Activated gamma-delta T cell treated with Interleukin-2 at 50 U/mL for 16 hours (primary cell): ENCODE measurements around the gene ZNF569.
"Not testable (repeated sequence)": the region's sequence is repeated elsewhere in the genome, so short reads cannot be mapped to it uniquely, and the experiment has no call there.

Source experiments
- DNase-seq: peaks from one replicate; pipeline ENCODE4 v3.0.0-alpha.2; 2020

ZNF569 gene

DNA sequence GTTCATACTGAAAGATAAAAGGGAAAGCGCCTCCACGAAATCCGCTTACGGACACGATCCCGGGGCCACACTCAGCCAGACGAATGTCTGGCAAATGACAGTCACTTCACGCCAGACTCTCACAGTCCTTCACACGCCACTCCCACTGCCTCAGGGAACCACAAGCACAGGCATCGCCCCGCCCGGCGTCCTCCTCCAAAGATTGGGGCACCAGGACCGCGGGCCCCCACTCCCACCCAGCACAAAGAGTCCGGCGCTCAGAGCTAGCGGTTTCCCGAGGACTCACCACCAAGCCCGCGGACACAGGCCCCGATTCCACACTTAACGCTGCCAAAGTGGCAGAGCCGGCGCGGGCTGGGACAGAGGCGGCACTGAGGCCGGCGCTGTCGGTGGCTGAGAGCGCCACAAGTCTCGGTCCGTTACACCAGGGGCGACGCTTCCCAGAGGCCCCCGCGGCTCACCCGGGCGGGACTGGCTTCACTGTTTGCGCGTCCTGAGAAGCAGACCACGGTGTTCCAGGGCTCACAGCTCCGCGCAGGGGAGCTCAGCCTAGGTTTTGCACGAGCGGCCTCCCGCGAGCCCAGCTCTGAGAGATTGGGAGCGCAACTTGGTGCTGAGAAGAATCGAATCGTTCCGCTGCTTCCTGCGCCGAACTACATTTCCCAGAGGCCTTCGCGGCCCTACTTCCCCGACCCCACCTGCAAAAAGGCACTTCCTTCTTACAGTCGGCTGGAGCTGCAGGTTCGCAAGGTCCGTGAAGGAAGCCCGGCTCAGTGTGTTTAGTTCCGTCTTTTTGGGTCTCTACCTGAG, at the start of gene ZNF569:
Gene ZNF569, minus strand, starts transcription at position 647 of the 810 bp plus-strand sequence. CDS start 22,523 bp downstream, outside the sequence.
- peak; percentile 86 for DNase-seq

DNA sequence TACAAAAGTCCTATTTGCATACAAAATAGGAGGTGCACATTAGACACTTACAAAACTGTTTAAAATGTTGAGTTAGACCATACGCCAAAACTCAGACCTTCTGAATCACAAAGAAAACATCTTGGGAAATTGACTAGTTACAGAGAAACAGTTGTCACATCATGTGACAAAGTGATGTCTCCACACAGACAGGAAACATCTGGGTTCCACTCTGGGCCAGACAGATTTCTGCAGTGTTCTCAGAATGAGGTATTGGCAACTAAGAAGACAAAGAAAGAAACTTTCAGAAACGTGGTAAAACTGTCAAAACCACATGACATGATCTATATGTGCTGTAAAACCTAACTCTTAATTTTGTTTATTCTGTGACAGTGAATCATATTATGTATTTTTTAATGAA, 46.2 kb upstream of the ZNF569 start:
- no peak for DNase-seq

DNA sequence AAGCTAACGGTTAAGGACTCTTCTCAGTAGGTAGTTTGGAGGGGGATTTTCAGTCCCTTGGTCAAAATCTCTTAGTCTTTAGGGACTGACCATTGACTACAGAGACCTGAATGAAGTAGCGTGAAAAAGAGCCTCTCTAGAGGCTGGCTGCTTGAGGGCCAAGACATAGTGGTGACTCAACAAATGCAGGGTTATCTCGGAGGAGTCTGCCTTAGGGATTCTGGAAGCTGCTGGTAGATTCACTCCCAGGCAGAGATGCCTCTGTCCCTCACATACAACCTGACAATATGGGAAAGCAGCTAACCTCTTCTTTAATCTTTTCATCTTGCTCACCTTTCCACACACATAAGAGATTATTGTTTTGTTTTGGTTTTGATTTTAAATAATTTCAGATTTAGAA, 44.6 kb upstream of the ZNF569 start:
- no peak for DNase-seq

DNA sequence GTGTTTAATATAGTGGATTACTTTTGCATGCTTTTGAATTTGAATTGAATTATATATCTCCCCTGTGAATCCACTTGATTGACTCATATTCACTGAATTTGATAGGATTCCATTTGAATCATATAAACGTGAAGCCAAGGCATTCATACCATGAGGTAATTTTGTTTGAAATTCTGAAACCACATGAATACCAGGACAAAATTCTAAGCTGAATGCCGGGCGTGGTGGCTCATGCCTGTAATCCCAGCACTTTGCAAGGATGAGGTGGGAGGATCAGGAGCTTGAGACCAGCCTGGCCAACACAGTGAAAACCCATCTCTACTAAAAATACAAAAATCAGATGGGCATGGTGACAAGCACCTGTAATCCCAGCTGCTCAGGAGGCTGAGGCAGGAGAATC, 43.9 kb upstream of the ZNF569 start:
- DNase-seq: no peak

DNA sequence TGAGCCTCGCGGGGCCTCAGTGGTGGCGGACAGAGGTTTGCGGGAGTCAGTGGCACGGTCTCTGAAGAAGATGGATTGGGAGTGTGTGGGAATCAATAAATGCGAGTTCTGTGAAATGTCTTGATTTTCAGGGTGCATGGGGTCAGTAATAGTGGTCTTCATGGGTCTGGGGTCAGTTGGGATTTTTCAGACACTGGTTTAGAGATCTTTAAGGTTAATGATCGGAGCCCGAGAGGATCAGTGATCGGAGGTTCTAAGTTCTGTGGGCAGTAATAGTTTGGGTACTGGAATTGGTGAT, 39.9 kb upstream of the ZNF569 start:
- no peak for DNase-seq

DNA sequence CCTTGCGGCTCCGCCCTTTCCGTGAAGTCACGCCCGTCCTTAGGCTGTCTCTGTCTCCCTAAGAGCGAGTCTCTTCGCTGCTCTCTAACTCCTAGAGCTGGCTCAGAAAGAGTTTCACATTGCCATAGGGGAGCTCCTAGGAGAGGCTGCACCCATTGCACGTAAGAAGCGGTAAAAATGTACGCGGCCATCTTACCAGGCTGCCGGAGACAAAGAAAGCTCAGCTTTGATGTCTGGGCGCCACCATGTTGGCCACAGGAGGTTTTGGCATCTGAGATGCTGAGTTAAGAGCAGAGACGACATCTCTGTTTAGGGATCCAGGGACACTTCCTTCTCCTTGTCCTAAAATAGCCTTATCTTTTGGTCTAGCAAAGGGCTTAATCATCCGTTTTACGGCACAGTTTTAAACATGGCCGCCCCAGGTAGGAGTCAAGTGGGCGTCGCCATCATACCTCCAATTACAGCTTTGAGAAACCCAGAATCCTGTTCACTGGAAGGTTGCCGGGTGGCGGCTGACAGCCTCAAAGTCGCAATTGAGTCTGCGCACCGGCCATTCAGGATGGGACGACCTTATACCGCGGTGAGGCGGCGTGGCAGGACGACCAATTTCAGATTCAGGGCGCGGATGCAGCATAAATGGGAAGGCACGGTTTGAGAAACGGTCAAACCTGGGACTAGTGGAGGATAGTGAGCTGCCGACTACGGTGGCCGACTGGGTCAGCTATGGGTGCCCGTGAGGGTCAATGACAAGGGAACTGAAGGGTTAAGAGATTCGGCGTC, 39.3 kb upstream of the ZNF569 start, which contains the start of gene ZNF793:
Gene ZNF793, plus strand, starts transcription at position 553 of the 780 bp plus-strand sequence. CDS start 16,501 bp downstream, outside the sequence.
- peak; percentile 78 for DNase-seq

DNA sequence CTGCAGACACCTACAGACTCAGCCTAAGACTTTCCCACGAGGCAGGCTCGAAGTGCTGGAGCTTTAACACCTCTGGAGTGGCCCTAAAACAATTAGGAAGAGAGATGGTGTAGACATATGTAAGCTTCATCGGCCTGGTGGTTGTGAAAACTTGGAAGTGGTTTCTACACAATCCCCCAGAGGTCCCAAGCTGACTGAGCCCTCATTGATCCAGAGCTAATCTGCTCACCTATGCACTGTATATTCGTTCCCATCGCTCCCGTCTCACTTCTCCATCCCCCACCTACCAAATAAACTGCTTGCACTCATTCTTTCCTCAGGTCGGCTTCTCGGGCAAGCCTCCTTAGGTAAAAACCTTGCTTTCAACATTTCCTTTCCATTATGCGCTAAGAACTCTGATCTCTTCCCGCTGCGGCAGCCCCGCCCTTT, 38.7 kb upstream of the ZNF569 start:
- no peak for DNase-seq

DNA sequence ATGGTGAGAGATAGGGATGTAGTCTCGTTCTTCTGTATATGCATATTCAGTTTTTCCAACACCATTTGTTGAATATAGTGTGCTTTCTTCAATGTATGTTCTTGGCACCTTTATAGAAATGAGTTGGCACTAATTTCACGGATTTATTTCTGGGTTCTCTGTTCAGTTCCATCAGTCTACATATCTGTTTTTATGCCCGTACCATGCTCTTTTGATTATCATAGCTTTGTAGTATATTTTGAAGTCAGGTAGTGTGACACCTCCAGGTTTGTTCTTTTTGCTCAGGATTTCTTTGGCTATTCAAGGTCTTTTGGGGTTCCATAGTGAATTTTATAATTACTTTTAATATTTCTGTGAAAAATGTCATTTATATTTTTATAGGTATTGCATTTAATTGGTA, 25.0 kb upstream of the ZNF569 start:
- DNase-seq: no peak

DNA sequence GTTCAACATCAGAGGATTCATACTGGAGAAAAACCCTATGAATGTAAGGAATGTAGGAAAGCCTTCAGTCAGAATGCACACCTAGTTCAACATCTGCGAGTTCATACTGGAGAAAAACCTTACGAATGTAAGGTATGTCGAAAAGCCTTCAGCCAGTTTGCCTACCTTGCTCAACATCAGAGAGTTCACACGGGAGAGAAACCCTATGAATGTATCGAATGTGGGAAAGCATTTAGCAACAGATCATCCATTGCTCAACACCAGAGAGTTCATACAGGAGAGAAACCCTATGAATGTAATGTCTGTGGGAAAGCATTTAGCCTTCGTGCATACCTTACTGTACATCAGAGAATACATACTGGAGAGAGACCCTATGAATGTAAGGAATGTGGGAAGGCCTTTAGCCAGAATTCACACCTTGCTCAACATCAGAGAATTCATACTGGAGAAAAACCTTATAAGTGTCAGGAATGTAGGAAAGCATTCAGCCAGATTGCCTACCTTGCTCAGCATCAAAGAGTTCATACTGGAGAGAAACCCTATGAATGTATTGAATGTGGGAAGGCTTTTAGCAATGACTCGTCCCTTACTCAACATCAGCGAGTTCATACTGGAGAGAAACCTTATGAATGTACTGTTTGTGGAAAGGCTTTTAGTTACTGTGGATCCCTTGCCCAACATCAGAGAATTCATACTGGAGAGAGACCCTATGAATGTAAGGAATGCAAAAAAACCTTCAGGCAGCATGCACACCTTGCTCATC, 17.3 kb upstream of the ZNF569 start:
- no peak for DNase-seq

DNA sequence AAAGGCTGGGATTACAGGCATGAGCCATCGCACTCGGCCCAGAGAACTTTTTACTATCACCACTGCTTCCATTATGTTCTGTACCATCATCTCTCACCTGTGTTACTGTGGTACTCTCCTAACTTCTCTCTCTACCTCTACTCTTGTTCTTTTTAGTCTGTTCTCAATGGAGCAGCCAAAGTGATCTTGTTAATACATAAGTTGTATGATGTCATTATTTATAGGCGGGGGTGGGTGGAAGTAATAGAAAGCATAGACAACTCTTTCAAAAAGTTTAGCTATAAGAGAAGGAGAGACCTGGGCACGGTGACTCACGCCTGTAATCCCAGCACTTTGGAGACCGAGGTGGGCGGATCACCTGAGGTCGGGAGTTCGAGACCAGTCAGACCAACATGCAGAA, 4.9 kb upstream of the ZNF569 start:
- no peak for DNase-seq

DNA sequence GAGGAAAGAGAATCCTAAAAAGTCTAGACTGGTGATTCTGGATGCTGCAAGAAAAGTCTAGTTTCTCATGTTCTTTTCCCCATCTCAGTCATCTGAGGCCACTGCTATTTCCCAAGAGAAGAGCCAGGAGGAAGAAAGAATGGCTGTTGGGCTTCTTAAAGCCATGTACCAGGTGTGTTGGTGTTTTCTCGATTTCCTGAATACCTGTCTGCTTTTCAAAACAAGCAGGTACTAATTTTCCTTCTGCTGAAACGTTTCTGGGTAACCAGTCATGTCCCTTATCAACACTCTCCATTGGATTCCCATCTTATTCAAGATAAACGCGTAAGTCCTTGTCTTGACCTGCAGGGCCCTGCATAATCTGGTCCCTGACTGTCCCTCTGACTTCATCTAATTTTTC, 3.0 kb upstream of the ZNF569 start:
- no peak for DNase-seq

DNA sequence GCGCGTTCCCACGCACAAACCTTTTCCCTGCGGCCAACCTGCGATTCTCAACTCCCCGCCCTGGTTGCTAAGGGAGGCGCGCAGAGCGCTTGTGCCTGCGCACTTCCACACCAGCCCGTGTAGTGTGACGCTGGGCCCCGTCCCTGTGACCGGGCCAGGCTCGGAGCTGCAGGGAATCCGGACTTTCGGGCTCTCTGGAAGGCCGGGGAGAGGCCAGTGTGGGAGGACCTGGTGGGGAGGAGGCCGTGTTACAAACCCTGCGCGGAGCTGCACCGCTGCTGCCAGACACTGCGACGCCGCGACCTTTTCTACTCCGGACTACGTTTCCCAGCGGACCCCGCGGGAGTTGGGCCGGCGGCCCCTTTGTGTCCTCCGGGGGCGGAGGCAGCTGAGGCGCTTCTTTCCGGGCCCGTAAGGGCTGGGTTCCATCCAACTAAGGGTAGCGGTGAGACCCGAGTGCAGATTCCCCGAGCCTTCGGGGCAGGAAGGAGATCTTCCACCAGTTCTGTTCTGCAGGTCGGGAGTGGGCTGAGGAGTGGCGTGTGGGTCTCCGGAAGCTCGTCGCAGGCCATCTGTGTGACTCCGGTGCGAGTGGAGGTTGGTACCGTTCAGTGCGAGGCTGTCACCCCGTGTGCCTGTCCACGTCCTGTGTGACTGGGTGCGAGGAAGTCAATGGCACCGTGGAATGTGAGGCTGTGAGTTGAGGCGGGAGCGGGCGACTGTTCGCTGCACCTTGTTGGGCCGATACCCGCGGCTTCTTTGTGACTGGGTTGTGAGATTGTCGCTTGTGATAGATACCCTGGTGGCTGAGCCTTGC, 1.9 kb upstream of the ZNF569 start, which contains the start of gene ZNF570:
Gene ZNF570, plus strand, starts transcription at position 396 of the 817 bp plus-strand sequence. CDS start 999 bp downstream, outside the sequence.
- DNase-seq: peak; percentile 86

DNA sequence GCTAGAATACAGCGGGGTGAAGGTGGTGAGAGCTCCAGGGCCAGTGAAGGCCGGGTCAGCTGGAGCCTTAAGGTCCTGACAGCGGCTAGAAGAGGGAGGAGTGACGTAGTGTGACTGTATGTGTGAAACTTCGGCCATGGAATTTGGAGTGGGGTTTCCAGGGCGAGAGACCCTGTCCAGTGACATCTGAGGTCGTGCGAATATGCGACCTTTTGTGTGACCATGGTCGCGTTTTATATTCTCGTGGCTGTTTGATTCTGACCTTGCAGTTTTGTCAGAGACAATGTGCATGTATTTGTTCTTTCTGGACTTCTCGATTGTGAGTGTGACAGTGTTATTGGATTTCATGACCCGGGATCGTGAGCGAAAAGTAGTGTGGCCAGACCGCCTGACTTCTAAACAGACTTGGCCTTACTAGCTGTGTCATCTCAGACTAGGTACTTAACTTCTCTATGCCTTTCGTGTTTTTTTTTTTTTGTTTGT, 405 bp upstream of the ZNF569 start:
- no peak for DNase-seq

DNA sequence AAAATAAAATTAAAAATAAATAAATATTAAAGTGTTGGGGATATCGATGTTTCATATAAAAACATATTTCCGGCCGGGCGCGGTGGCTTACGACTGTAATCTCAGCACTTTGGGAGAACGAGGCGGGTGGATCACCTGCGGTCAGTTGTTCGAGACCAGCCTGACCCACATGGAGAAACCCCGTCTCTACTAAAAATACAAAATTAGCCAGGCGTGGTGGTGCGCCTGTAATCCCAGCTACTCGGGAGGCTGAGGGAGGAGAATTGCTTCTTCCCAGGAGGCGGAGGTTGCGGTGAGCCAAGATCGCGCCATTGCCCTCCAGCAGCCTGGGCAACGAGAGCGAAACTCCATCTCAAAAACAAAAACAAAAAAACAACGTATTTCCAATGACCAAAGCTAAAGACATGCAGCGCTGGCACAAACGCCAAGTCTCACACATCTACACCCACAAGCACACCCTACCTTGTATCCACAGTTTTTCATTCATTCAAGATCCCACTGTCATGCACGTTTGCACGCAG, 907 bp downstream of the ZNF569 start:
- DNase-seq: no peak

DNA sequence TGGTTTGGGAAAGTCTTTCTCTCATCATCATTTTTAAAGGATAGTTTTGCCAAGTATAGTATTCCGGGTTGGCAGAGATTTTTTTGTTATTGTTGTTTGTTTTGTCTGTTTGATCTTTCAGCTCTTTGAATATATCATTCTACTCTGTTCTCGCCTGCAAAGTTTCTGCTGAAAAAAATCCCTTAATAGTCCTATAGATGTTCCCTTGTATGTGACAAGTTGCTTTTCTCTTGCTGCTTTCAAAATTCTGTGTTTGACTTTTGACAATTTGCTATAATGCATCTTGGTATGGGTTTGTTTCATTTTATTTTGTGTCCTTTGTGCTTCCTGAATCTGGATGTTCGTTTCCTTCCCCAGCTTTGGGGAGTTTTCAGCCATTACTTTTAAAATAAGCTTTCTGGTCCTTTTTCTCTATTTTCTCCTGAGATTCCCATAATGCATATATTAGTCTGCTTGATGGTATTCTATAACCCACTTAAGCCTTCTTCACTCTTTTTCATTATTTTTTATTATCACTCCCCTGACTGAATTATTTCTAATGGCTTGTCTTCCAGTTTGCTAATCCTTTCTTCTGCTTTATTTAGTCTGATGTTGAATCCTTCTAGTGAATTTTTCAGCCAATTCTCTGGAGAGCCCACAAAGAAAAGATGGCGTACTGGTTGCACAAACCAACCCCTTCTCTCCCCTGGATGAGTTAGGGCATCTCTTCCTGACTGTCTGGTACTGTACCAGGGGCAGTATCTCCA, 14.6 kb downstream of the ZNF569 start:
- DNase-seq: no peak

DNA sequence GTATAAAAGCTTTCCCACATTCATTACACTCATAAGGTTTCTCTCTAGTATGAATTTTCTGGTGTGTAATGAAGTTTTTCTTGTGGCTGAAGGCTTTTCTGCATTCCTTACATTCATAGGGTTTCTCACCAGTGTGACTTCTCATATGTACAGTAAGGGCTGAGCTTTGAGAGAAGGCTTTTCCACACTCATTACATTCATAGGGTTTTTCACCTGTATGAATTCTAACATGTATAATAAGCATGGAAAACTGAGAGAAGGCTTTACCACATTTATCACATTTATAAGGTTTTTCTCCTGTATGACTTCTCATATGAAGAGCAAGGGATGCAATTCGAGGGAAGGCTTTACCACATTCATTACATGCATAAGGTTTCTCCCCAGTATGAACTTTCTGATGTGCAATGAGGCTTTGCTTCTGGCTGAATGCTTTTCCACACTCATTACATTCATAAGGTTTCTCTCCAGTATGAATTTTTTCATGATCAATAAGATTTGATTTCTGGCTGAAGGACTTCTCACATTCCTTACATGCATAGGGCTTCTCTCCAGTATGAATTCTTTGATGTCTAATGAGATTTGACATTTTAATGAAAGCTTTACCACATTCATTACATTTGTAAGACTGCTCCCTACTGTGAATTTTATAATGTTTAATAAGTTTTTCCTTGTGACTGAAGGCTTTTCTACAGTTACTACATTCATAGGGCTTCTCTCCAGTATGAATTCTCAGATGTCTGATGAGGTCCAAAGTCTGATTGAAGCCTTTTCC, 53.7 kb downstream of the ZNF569 start:
- no peak for DNase-seq

DNA sequence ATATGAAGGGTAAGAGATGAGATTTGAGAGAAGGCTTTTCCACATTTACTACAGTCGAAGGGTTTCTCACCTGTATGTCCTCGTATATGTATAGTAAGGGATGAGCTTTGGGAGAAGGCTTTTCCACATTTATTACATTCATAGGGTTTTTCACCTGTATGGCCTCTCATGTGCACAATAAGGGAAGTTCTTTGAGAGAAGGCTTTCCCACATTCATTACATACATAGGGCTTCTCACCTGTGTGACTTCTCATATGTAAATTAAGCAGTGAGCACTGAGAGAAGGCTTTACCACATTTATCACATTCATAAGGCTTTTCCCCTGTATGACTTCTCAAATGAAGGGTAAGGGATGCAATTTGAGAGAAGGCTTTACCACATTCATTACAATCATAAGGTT, 54.5 kb downstream of the ZNF569 start:
- no peak for DNase-seq

DNA sequence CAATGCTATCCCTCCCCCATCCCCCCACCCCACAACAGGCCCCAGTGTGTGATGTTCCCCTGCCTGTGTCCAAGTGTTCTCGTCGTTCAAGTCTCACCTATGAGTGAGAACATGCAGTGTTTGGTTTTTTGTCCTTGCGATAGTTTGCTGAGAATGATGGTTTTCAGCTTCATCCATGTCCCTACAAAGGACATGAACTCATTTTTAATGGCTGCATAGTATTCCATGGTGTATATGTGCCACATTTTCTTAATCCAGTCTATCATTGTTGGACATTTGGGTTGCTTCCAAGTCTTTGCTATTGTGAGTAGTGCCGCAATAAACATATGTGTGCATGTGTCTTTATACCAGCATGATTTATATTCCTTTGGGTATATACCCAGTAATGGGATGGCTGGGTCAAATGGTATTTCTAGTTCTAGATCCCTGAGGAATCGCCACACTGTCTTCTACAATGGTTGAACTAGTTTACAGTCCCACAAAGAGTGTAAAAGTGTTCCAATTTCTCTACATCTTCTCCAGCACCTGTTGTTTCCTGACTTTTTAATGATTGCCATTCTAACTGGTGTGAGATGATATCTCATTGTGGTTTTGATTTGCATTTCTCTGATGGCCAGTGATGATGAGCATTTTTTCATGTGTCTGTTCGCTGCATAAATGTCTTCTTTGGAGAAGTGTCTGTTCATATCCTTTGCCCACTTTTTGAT, 61.0 kb downstream of the ZNF569 start:
- not testable (repeated sequence) for DNase-seq

DNA sequence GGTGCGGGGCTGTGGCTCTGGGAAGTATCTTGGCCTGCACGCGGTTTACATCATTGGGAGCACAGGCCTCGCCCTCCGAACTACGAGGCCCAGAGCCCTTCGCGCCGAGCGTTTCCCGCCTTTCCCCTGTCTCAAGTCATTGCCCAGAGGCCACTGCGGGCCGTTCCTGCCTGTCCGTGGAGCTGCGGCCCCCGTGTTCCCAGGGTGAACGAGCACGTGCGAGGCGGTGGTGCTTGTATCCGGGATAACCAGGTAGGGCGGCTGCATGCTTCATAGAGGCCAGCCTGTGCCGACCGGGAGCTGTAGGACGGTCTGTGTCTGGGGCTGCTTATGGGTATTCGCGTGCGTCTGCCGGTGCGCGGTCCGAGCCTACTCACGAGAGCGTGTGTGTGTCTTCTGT, 63.8 kb downstream of the ZNF569 start:
- DNase-seq: no peak

DNA sequence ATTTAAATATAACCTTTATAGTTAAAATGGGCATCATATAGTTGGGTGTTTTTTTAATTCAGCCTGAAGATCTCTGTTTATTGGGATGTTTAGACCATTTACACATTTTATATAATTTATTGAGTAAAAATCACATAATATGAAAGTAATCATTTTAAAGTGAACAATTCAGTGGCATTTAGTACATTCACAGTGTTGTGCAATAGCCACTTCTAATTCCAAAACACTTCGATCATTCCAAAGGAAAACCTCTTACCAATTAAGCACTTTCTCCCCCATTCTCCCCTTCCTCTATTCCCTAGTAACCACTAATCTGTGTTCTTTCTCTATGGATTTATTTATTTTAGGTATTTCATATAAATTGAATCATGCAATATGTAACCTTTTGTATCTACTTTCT, 66.2 kb downstream of the ZNF569 start:
- DNase-seq: no peak
